Smooth muscle cell (in vitro differentiated cells): ENCODE measurements around the gene DLEC1. TPM values are rescaled to one million over a fixed set of nuclear protein-coding genes. Genes with fewer than 3 reads are reported as not detected.
"Not testable (repeated sequence)": the region's sequence is repeated elsewhere in the genome, so short reads cannot be mapped to it uniquely, and the experiment has no call there.

Source experiments
- DNase-seq: peaks from one replicate; lab custom pipeline; 2025; ENCODE audit not compliant: unreplicated experiment; lab: John Stamatoyannopoulos, UW
- H2AFZ ChIP-seq: fragments of 200-600 bp; sonication (generic); 2 replicates; pipeline ENCODE4 v1.6.0; 2016; ENCODE audit warnings: antibody characterized with exemption, low read depth, mild to moderate bottlenecking
- H3F3A ChIP-seq: fragments of 200-600 bp; sonication (generic); 2 replicates; pipeline ENCODE4 v1.6.0; 2017; ENCODE audit warnings: antibody characterized with exemption, low read depth
- H3K27ac ChIP-seq: fragments of 200-600 bp; sonication (generic); 2 replicates; pipeline ENCODE4 v1.5.1; 2016; ENCODE audit warnings: low read depth, mild to moderate bottlenecking
- H3K27me3 ChIP-seq: fragments of 200-600 bp; sonication (generic); 2 replicates; pipeline ENCODE4 v1.6.1; 2016; ENCODE audit warnings: low read depth, mild to moderate bottlenecking
- H3K36me3 ChIP-seq: fragments of 200-600 bp; sonication (generic); 2 replicates; pipeline ENCODE4 v1.5.1; 2016; ENCODE audit warnings: low read depth
- H3K4me1 ChIP-seq: fragments of 200-600 bp; sonication (generic); 2 replicates; pipeline ENCODE4 v1.5.1; 2016; ENCODE audit warnings: low read depth
- H3K4me2 ChIP-seq: fragments of 200-600 bp; sonication (generic); 2 replicates; pipeline ENCODE4 v1.6.0; 2016; ENCODE audit warnings: mild to moderate bottlenecking
- H3K4me3 ChIP-seq: fragments of 200-600 bp; sonication (generic); 2 replicates; pipeline ENCODE4 v1.5.1; 2016; ENCODE audit warnings: mild to moderate bottlenecking
- H3K79me2 ChIP-seq: fragments of 200-600 bp; sonication (generic); 2 replicates; pipeline ENCODE4 v1.6.0; 2016; ENCODE audit warnings: low read depth, mild to moderate bottlenecking
- H3K9ac ChIP-seq: fragments of 200-600 bp; sonication (generic); 2 replicates; pipeline ENCODE4 v1.6.0; 2016; ENCODE audit warnings: low read depth
- H3K9me3 ChIP-seq: fragments of 200-600 bp; sonication (generic); replicated peaks from 2 replicates; pipeline ENCODE4 v1.5.1; 2016; ENCODE audit warnings: low read depth
- H4K20me1 ChIP-seq: fragments of 200-600 bp; sonication (generic); 2 replicates; pipeline ENCODE4 v1.6.0; 2016; ENCODE audit warnings: low read depth
- CTCF ChIP-seq: fragments of 200-600 bp; sonication (generic); IDR thresholded peaks from 2 replicates; pipeline ENCODE4 v1.5.1; 2017; ENCODE audit warnings: borderline replicate concordance, mild to moderate bottlenecking, antibody characterized with exemption; ENCODE audit not compliant: insufficient read depth, poor library complexity, severe bottlenecking
- WGBS: methylation state at CpG from one replicate; pipeline ENCODE4 v1.1.7; 2016; ENCODE audit warnings: low lambda C conversion rate; 5-methylcytosine and 5-hydroxymethylcytosine counted together
- polyA plus RNA-seq: library from polyadenylated mRNA; unstranded; fragments of >200 nt; fragmentation: Nextera tagmentation; extraction: Ambion mirVana; gene quantifications from 2 replicates; pipeline ENCODE4 v1.2.1, GENCODE V29; 2016
- total RNA-seq: library from RNA; depleted of rRNA; stranded (reverse); fragments of >200 nt; gene quantifications from 2 replicates; pipeline ENCODE4 v1.2.3, GENCODE V29; 2014

The DLEC1 gene
- total and polyA plus RNA-seq, 2 experiments from 2014 or later, result 0.27 to 0.61 TPM

- Histone ChIP-seq H3K27ac (peak overlapping the region; percentile 70), H3K4me2 (peak overlapping the region; percentile 15), H3K9me3 (no peaks in the 10 kb centered on the region), H3K27me3 (no peaks in the 10 kb centered on the region), H3K4me1 (peaks cover 19% of the 10 kb centered on the region), H4K20me1 (peaks cover 59% of the 10 kb centered on the region), H3K36me3 (no peaks in the 10 kb centered on the region), H2AFZ (no peak overlapping the region), H3K9ac (peak overlapping the region; percentile 12), H3K79me2 (peaks cover 25% of the 10 kb centered on the region), H3K4me3 (no peak overlapping the region), H3F3A (peaks cover 4% of the 10 kb centered on the region)
- no peak for DNase-seq
- 75% methylated on average over 3 of the region's 3 CpGs for WGBS
- no peak for TF ChIP-seq CTCF
These were observed 94.2 kb downstream of the DLEC1 start for GRCh38 chr3:38133209-38133556.

DNA sequence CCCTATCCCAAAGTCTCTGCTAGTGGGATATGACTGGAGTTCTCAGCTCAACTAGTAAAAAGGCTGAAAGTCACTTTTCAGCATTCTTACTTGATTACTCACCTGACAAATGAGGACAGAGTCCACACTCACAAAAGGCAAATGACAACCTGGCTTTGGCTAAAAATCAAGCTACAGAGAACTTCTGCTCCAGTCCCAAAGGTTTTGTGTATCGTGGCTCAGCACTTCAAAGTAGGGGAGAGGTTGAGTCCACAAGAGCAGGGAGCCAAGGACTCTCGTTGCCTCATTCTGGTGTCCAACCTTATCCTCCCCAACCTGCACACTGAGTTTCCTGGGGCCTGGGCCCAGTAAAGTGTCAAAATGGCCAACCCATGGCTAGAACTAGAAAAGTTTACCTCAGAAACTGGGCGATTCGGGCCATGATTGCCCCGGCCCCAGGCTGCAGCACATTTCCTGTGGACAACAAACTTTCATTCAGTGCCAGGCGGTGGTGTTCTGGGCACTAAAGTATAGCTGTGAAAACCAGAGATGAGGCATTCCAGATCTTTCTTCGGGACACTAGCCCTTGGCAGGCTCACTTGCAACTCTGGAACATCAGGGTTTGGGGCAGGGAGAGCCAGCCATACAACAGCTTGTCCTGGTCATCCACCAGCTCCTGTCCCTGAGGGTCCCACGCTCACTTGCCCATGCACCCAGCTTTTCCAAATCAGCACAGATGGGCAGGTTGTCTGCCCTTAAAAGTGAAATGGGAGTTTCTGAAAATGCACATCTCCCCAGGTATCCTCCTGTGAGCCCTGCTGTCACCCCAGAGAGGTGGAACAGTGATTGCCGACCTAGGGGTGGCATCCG, 94.8 kb downstream of the DLEC1 start:
- Histone ChIP-seq H3K79me2 (peaks cover 25% of the 10 kb centered on the region), H2AFZ (no peak overlapping the region), H3K9ac (peak overlapping the region; percentile 12), H3K27me3 (no peaks in the 10 kb centered on the region), H3K4me3 (no peak overlapping the region), H3K36me3 (no peaks in the 10 kb centered on the region), H3K4me1 (peaks cover 19% of the 10 kb centered on the region), H3K4me2 (no peak overlapping the region), H3F3A (peaks cover 4% of the 10 kb centered on the region), H4K20me1 (peaks cover 59% of the 10 kb centered on the region), H3K9me3 (no peaks in the 10 kb centered on the region), H3K27ac (peak overlapping the region; percentile 70)
- 84% methylated on average over 10 of the region's 10 CpGs for WGBS
- TF ChIP-seq CTCF, result no peak
- no peak for DNase-seq

- not testable (repeated sequence) for H3K9ac ChIP-seq, H3K4me2 ChIP-seq, DNase-seq, H3F3A ChIP-seq, H3K9me3 ChIP-seq, H3K27me3 ChIP-seq, H3K27ac ChIP-seq, H3K36me3 ChIP-seq, H2AFZ ChIP-seq
- Histone ChIP-seq H3K4me1 (peaks cover 26% of the 10 kb centered on the region), H4K20me1 (peaks cover 59% of the 10 kb centered on the region), H3K79me2 (peaks cover 29% of the 10 kb centered on the region), H3K4me3 (peak overlapping the region; percentile 80)
- 96% methylated on average over 10 of the region's 10 CpGs for WGBS
These were observed 95.6 kb downstream of the DLEC1 start for GRCh38 chr3:38134517-38135143.

DNA sequence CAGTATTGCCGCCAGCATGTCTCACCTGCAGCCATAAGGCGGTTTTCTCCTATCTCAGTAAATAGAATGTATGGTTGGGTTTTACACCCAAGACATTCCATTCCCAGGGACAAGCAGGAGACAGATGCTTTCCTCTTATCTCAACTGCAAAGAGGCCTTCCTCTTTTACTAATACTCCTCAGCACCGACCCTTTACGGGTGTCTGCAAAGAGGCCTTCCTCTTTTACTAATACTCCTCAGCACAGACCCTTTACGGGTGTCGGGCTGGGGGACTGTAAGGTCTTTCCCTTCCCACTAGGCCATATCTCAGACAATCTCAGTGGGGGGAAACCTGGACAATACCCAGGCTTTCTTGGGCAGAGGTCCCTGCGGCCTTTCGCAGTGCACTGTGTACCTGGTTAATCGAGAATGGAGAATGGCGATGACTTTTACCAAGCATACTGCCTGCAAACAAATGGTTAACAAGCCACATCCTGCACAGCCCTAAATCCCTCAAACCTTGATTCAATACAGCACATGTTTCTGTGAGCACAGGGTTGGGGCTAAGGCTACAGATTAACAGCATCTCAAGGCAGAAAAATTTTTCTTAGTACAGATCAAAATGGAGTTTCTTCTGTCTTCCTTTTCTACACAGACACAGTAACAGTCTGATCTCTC, 96.7 kb downstream of the DLEC1 start:
- 55% methylated on average over 10 of the region's 10 CpGs for WGBS
- peak overlapping the region; percentile 8 for H3K27ac ChIP-seq

More for the DNA sequence above, 96.7 kb downstream of the DLEC1 start:
- Histone ChIP-seq H3K9ac (peak overlapping the region; percentile 65), H4K20me1 (peaks cover 48% of the 10 kb centered on the region), H3K79me2 (peaks cover 36% of the 10 kb centered on the region), H2AFZ (peak overlapping the region; percentile 88), H3K4me1 (peaks cover 27% of the 10 kb centered on the region), H3K4me3 (peak overlapping the region; percentile 80), H3K4me2 (peak overlapping the region; percentile 95)
- H3F3A ChIP-seq, H3K9me3 ChIP-seq, DNase-seq, H3K27me3 ChIP-seq, H3K36me3 ChIP-seq: not testable (repeated sequence)
